ENCODE results near the gene ITGAD.

The ITGAD gene

GRCh38 chr16:31421587-31421986, 28.5 kb downstream of the ITGAD start:
- H3K9ac ChIP-seq (ENCODE audit: low read length): no peak overlapping the region
- H3K27me3 ChIP-seq (ENCODE audit: insufficient read depth, low read length): no peaks in the 10 kb centered on the region
- no peaks in the 10 kb centered on the region for H4K20me1 ChIP-seq (ENCODE audit: insufficient read depth, low read length)
- H3K79me2 ChIP-seq (ENCODE audit: insufficient read depth, low read length): no peaks in the 10 kb centered on the region
- no peak overlapping the region for H3K4me2 ChIP-seq (ENCODE audit: low read length)
- H3K36me3 ChIP-seq (ENCODE audit: insufficient read depth, low read length): no peaks in the 10 kb centered on the region
- H3K27ac ChIP-seq (ENCODE audit: low read depth, low read length, poor library complexity, severe bottlenecking): no peak overlapping the region
- H3K9me3 ChIP-seq (ENCODE audit: low read length): no peaks in the 10 kb centered on the region
- H3K4me3 ChIP-seq (ENCODE audit: low read depth, low read length, poor library complexity, severe bottlenecking): no peak overlapping the region
- H3F3A ChIP-seq (ENCODE audit: insufficient read depth, low read length): no peaks in the 10 kb centered on the region
- no peak overlapping the region for H2AFZ ChIP-seq (ENCODE audit: low read length)
- no peaks in the 10 kb centered on the region for H3K4me1 ChIP-seq (ENCODE audit: insufficient read depth, low read length, severe bottlenecking)
- TF ChIP-seq CTCF (IDR thresholded peaks at IDR 0.05; ENCODE audit: low read length) (no peak), EZH2 (IDR thresholded peaks at IDR 0.05; ENCODE audit: borderline replicate concordance, low read length) (no peak)
- H3K9me2 ChIP-seq (ENCODE audit: low read depth, low read length): no peaks in the 10 kb centered on the region

GRCh38 chr16:31423241-31423640, 30.1 kb downstream of the ITGAD start:
- Histone ChIP-seq H3K9me3 (ENCODE audit: low read length) (no peaks in the 10 kb centered on the region), H3K27ac (ENCODE audit: low read depth, low read length, poor library complexity, severe bottlenecking) (no peak overlapping the region), H3K79me2 (ENCODE audit: insufficient read depth, low read length) (no peaks in the 10 kb centered on the region), H4K20me1 (ENCODE audit: insufficient read depth, low read length) (no peaks in the 10 kb centered on the region), H3K4me3 (ENCODE audit: low read depth, low read length, poor library complexity, severe bottlenecking) (no peak overlapping the region), H3K36me3 (ENCODE audit: insufficient read depth, low read length) (no peaks in the 10 kb centered on the region), H3K4me1 (ENCODE audit: insufficient read depth, low read length, severe bottlenecking) (no peaks in the 10 kb centered on the region), H3K9ac (ENCODE audit: low read length) (no peak overlapping the region), H3F3A (ENCODE audit: insufficient read depth, low read length) (no peaks in the 10 kb centered on the region), H2AFZ (ENCODE audit: low read length) (no peak overlapping the region), H3K27me3 (ENCODE audit: insufficient read depth, low read length) (no peaks in the 10 kb centered on the region), H3K4me2 (ENCODE audit: low read length) (no peak overlapping the region), H3K9me2 (ENCODE audit: low read depth, low read length) (no peaks in the 10 kb centered on the region)
- no peak for TF ChIP-seq EZH2 (IDR thresholded peaks at IDR 0.05; ENCODE audit: borderline replicate concordance, low read length)

- no peaks in the 10 kb centered on the region for H3F3A ChIP-seq (ENCODE audit: insufficient read depth, low read length)
- no peaks in the 10 kb centered on the region for H3K9me2 ChIP-seq (ENCODE audit: low read depth, low read length)
- H4K20me1 ChIP-seq (ENCODE audit: insufficient read depth, low read length): no peaks in the 10 kb centered on the region
- no peaks in the 10 kb centered on the region for H3K36me3 ChIP-seq (ENCODE audit: insufficient read depth, low read length)
- no peak overlapping the region for H2AFZ ChIP-seq (ENCODE audit: low read length)
- no peak overlapping the region for H3K4me3 ChIP-seq (ENCODE audit: low read depth, low read length, poor library complexity, severe bottlenecking)
- H3K9ac ChIP-seq (ENCODE audit: low read length): no peak overlapping the region
- H3K27ac ChIP-seq (ENCODE audit: low read depth, low read length, poor library complexity, severe bottlenecking): no peak overlapping the region
- H3K9me3 ChIP-seq (ENCODE audit: low read length): no peaks in the 10 kb centered on the region
- no peaks in the 10 kb centered on the region for H3K4me1 ChIP-seq (ENCODE audit: insufficient read depth, low read length, severe bottlenecking)
- TF ChIP-seq EZH2 (IDR thresholded peaks at IDR 0.05; ENCODE audit: borderline replicate concordance, low read length): no peak
- TF ChIP-seq CTCF (IDR thresholded peaks at IDR 0.05; ENCODE audit: low read length): no peak
- H3K79me2 ChIP-seq (ENCODE audit: insufficient read depth, low read length): no peaks in the 10 kb centered on the region
- no peaks in the 10 kb centered on the region for H3K27me3 ChIP-seq (ENCODE audit: insufficient read depth, low read length)
- no peak overlapping the region for H3K4me2 ChIP-seq (ENCODE audit: low read length)
Observed at GRCh38 chr16:31423801-31424200, 30.7 kb downstream of the ITGAD start.

GRCh38 chr16:31427441-31428278, 34.5 kb downstream of the ITGAD start:
- Histone ChIP-seq H3K36me3 (ENCODE audit: insufficient read depth, low read length) (no peaks in the 10 kb centered on the region), H3K4me2 (ENCODE audit: low read length) (no peak overlapping the region), H3K9ac (ENCODE audit: low read length) (no peak overlapping the region), H4K20me1 (ENCODE audit: insufficient read depth, low read length) (no peaks in the 10 kb centered on the region), H2AFZ (ENCODE audit: low read length) (no peak overlapping the region), H3K27ac (ENCODE audit: low read depth, low read length, poor library complexity, severe bottlenecking) (no peak overlapping the region), H3K4me3 (ENCODE audit: low read depth, low read length, poor library complexity, severe bottlenecking) (no peak overlapping the region), H3K27me3 (ENCODE audit: insufficient read depth, low read length) (no peaks in the 10 kb centered on the region), H3K9me3 (ENCODE audit: low read length) (no peaks in the 10 kb centered on the region), H3F3A (ENCODE audit: insufficient read depth, low read length) (no peaks in the 10 kb centered on the region), H3K4me1 (ENCODE audit: insufficient read depth, low read length, severe bottlenecking) (no peaks in the 10 kb centered on the region), H3K9me2 (ENCODE audit: low read depth, low read length) (no peaks in the 10 kb centered on the region), H3K79me2 (ENCODE audit: insufficient read depth, low read length) (no peaks in the 10 kb centered on the region)
- TF ChIP-seq EZH2 (IDR thresholded peaks at IDR 0.05; ENCODE audit: borderline replicate concordance, low read length): no peak
- TF ChIP-seq CTCF (IDR thresholded peaks at IDR 0.05; ENCODE audit: low read length): no peak

Measured in OCI-LY1 (cell line).